Stomach (tissue), 19 donors: ENCODE results near the gene GBA3. TPM values are rescaled to one million over a fixed set of nuclear protein-coding genes. Genes with fewer than 3 reads are reported as not detected.

Source experiments
- DNase-seq, 2 donors: peaks; one replicate each; pipeline versions ENCODE4 v3.0.0 to v3.0.0-alpha.2; 2013 to 2019
- H3K27ac ChIP-seq, 5 donors: fragments of 200-600 bp in 4 of 5; sonication (generic) in 4 of 5; one replicate each; pipeline ENCODE4 v1.5.1; 2013 to 2019; ENCODE audit warnings: mild to moderate bottlenecking in 1 of 5, moderate library complexity in 1 of 5
- H3K27me3 ChIP-seq, 3 donors: fragments of 200-600 bp; sonication (generic); one replicate each; pipeline ENCODE4 v1.5.1; 2017 to 2019; ENCODE audit warnings: mixed run types in 1 of 3
- H3K36me3 ChIP-seq, 4 donors: fragments of 200-600 bp; sonication (generic); 1 replicate in 3 of 4; 2 replicates in 1 of 4; pipeline ENCODE4 v1.5.1; 2016 to 2019
- H3K4me1 ChIP-seq, 4 donors: fragments of 200-600 bp; sonication (generic); one replicate each; pipeline ENCODE4 v1.5.1; 2016 to 2019
- H3K4me3 ChIP-seq, 4 donors: fragments of 200-600 bp; sonication (generic) in 3 of 4; one replicate each; pipeline ENCODE4 v1.5.1; 2016 to 2019; ENCODE audit warnings: mild to moderate bottlenecking in 1 of 4
- H3K9me3 ChIP-seq, 4 donors: fragments of 200-600 bp; sonication (generic); one replicate each; pipeline ENCODE4 v1.5.1; 2016 to 2019
- EP300 ChIP-seq: sonication (generic); formaldehyde crosslinking; IDR thresholded peaks from one replicate; pipeline ENCODE4 v1.6.1; 2017; ENCODE audit warnings: antibody characterized with exemption
- POLR2A ChIP-seq, 4 donors: fragments of 450-650 bp; IDR thresholded peaks; one replicate each; pipeline ENCODE4 v1.6.1; 2016; ENCODE audit warnings: antibody characterized with exemption in 4 of 4, control low read depth in 2 of 4, mild to moderate bottlenecking in 1 of 4, moderate library complexity in 1 of 4
- POLR2AphosphoS5 ChIP-seq, 3 donors: sonication (generic); formaldehyde crosslinking; IDR thresholded peaks; one replicate each; pipeline ENCODE4 v1.6.1; 2016; ENCODE audit warnings: antibody characterized with exemption in 3 of 3
- WGBS, 5 donors: extraction: QIAGEN DNeasy Blood & Tissue Kit in 3 of 5; methylation state at CpG; one replicate each; pipeline versions ENCODE4 v1.1.5 to v1.1.7; 2013 to 2018; 5-methylcytosine and 5-hydroxymethylcytosine counted together
- intact Hi-C: fragments of 100-400 bp; cut with DNase I; formaldehyde crosslinking; loops from one replicate; pipeline ENCODE4 v1.15.1; 2023; ENCODE audit warnings: low total_unique reads
- long read RNA-seq, 10 donors: transcript quantifications; one replicate each; lab custom pipeline, GENCODE V29; 2026
- polyA plus RNA-seq, 3 donors: library from polyadenylated mRNA; stranded (reverse); fragments of 200-250 nt; gene quantifications; one replicate each; pipeline ENCODE4 v1.2.3, GENCODE V29; 2013
- total RNA-seq, 5 donors: library from RNA; depleted of rRNA; stranded (reverse); fragments of >200 nt; gene quantifications; one replicate each; pipeline versions ENCODE4 v1.1.0 to v1.2.3, GENCODE V29; 2014 to 2016
- TF ChIP-seq, protein P1 (sequence below), 7 experiments: fragments of 450-650 bp in 4 of 7; fragments of 200-600 bp in 3 of 7; sonication (generic) in 3 of 7; IDR thresholded peaks; one replicate each; pipeline ENCODE4 v1.5.1; 2016 to 2019; ENCODE audit warnings: antibody characterized with exemption in 7 of 7, control low read depth in 2 of 7, mild to moderate bottlenecking in 1 of 7
- donor health status: healthy with polysubstance abuse.
- donor health status: Bipolar disorder and iron deficiency.
- donor health status: healthy.

The GBA3 gene
- total RNA-seq: 10 to 100 TPM in 1 of 5 donors, 1 to 10 TPM in 1, not detected in 3; 2.8 to 13.0 TPM
- under 1 TPM in 1 of 3 donors, not detected in 2; 0.10 TPM for polyA plus RNA-seq
- long read RNA-seq, donor 1: 0 reads
- long read RNA-seq, donor 2: 0 reads
- long read RNA-seq, donor 3: 0 reads
- long read RNA-seq, donor 4: 0 reads
- long read RNA-seq, donor 5: 0 reads
- long read RNA-seq, donor 6: 0 reads
- long read RNA-seq, donor 7: 0 reads
- long read RNA-seq, donor 8: 0 reads
- long read RNA-seq, donor 9: 0 reads
- long read RNA-seq, donor 10, partial matches to known transcripts: 0 of 1 reads
- long read RNA-seq, donor 10, other reads (novel, unspliced or antisense): 0 of 1 reads

- peaks cover 0 to 5% (median 2%) of the 10 kb centered on the region in 4 donors for H3K4me1 ChIP-seq
- no peak for DNase-seq
- H3K9me3 ChIP-seq: no peaks in the 10 kb centered on the region
- WGBS, 5 donors: 20 to 47% (median 40%) methylated on average over 1 of the region's 1 CpG
- intact Hi-C loops: loop anchor here (10.0 kb wide), 1 partner anchor 908 kb away; no protein-coding TSS in a partner anchor
- H3K27ac ChIP-seq: no peak within 1 kb of the TSS
- no peak within 1 kb of the TSS for H3K4me3 ChIP-seq
- no peaks in the 10 kb centered on the region for H3K27me3 ChIP-seq
- no peak for TF ChIP-seq EP300
- H3K36me3 ChIP-seq: no peaks in the 10 kb centered on the region
These were observed at the start of gene GBA3 for GRCh38 chr4:22692736-22693135. Gene GBA3 (plus strand): TSS chr4:22692937.

DNA sequence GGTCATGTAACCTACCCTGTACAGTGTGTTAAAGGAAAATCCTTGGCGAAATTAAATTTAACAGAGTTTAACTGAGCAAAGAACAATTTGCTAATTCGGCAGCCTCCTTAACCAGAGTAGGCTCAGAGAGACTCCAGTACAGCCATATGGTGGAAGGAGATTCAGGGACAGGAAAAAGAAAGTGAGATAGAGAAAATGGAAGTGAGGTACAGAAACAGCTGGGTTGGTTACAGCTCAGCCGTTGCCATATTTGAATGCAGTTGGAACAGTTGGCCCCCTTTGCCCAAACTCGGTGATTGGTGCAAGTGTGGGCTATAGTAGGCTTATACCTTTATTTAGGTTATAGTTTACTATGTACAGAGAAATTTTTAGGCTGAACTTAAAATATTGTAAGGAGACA is 48.8 kb upstream of the GBA3 start:
- no peak overlapping the region for H3K27ac ChIP-seq
- no peaks in the 10 kb centered on the region for H3K36me3 ChIP-seq
- no peaks in the 10 kb centered on the region for H3K4me1 ChIP-seq
- no peak overlapping the region for H3K4me3 ChIP-seq
- peaks cover 2 to 14% (median 12%) of the 10 kb centered on the region in 4 donors for H3K9me3 ChIP-seq
- intact Hi-C loops: no loop called here
- no peak for DNase-seq
- TF ChIP-seq EP300: no peak
- TF ChIP-seq POLR2A (IDR thresholded peaks at IDR 0.05): no peak
- TF ChIP-seq POLR2AphosphoS5 (IDR thresholded peaks at IDR 0.05): no peak
- TF ChIP-seq, protein P1, sequence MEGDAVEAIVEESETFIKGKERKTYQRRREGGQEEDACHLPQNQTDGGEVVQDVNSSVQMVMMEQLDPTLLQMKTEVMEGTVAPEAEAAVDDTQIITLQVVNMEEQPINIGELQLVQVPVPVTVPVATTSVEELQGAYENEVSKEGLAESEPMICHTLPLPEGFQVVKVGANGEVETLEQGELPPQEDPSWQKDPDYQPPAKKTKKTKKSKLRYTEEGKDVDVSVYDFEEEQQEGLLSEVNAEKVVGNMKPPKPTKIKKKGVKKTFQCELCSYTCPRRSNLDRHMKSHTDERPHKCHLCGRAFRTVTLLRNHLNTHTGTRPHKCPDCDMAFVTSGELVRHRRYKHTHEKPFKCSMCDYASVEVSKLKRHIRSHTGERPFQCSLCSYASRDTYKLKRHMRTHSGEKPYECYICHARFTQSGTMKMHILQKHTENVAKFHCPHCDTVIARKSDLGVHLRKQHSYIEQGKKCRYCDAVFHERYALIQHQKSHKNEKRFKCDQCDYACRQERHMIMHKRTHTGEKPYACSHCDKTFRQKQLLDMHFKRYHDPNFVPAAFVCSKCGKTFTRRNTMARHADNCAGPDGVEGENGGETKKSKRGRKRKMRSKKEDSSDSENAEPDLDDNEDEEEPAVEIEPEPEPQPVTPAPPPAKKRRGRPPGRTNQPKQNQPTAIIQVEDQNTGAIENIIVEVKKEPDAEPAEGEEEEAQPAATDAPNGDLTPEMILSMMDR (IDR thresholded peaks at IDR 0.05): no peak
- H3K27me3 ChIP-seq: no peaks in the 10 kb centered on the region
- WGBS, 5 donors: 92 to 96% (median 94%) methylated on average over 4 of the region's 4 CpGs

DNA sequence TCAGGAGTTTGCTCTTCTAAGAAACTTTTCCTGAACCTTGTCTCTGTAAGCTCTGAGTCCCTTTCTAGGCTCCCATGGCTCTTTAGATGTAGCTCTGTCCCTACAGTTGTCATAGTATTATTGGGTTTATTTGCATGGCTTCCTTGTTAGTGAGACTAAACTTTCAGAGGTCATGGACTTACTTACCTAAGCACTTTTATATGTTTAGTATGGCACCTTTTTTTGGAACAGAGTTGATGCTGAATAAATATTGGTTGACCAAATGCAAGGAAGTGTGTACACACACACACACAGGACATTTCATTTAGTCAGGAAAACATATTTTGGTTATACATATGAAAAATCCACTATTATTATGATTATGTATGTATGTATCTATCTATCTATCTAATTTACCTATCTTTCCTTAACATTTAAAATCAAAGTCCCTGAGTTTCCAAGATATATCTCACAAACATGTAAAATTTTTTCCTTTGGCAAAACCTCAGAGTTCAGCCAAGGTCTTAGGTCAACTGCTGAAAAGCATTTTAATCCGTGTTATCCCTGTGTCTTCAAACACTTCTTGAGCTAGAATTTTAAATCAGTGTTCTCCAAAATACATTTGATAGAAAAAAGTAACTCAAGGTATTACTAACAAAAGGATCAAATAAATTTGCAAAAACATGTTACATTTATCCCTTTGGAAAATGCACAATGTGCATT is 47.1 kb upstream of the GBA3 start:
- Histone ChIP-seq H3K9me3 (peaks cover 0 to 4% (median 3%) of the 10 kb centered on the region in 4 donors), H3K4me3 (no peak overlapping the region), H3K4me1 (no peaks in the 10 kb centered on the region), H3K27ac (no peak overlapping the region), H3K27me3 (no peaks in the 10 kb centered on the region), H3K36me3 (no peaks in the 10 kb centered on the region)
- TF ChIP-seq POLR2A (IDR thresholded peaks at IDR 0.05) (no peak), POLR2AphosphoS5 (IDR thresholded peaks at IDR 0.05) (no peak)
- TF ChIP-seq, protein P1 (IDR thresholded peaks at IDR 0.05): no peak
- intact Hi-C loops: no loop called here
- DNase-seq: no peak
- WGBS, 5 donors: 15 to 50% (median 30%) methylated on average over 1 of the region's 1 CpG

- 79 to 84% (median 83%) methylated on average over 8 of the region's 8 CpGs for WGBS, 5 donors
- Histone ChIP-seq H3K9me3 (no peaks in the 10 kb centered on the region), H3K36me3 (no peaks in the 10 kb centered on the region), H3K27ac (no peak overlapping the region), H3K4me3 (no peak overlapping the region), H3K27me3 (no peaks in the 10 kb centered on the region), H3K4me1 (no peaks in the 10 kb centered on the region)
- TF ChIP-seq POLR2AphosphoS5 (IDR thresholded peaks at IDR 0.05) (no peak), EP300 (no peak), POLR2A (IDR thresholded peaks at IDR 0.05) (no peak)
- TF ChIP-seq, protein P1 (IDR thresholded peaks at IDR 0.05): no peak
- no peak for DNase-seq
- intact Hi-C loops: no loop called here
These were observed 43.7 kb upstream of the GBA3 start for GRCh38 chr4:22648996-22649395.

- DNase-seq: no peak
- no peaks in the 10 kb centered on the region for H3K4me1 ChIP-seq
- intact Hi-C loops: no loop called here
- TF ChIP-seq EP300: no peak
- TF ChIP-seq POLR2AphosphoS5 (IDR thresholded peaks at IDR 0.05): no peak
- TF ChIP-seq, protein P1 (IDR thresholded peaks at IDR 0.05): no peak
- no peak for TF ChIP-seq POLR2A (IDR thresholded peaks at IDR 0.05)
- H3K9me3 ChIP-seq: no peaks in the 10 kb centered on the region
- no peaks in the 10 kb centered on the region for H3K36me3 ChIP-seq
- no peak overlapping the region for H3K4me3 ChIP-seq
- no peak overlapping the region for H3K27ac ChIP-seq
- H3K27me3 ChIP-seq: no peaks in the 10 kb centered on the region
These were observed 42.0 kb upstream of the GBA3 start for GRCh38 chr4:22650771-22651170.
